GM19025 (cell line): Measurements from ENCODE around the gene PROK1.

ENCODE experiments used
- ATAC-seq: cut with Tn5 transposase; IDR thresholded peaks from one replicate; pipeline ENCODE4 v1.9.1; 2021; ENCODE audit warnings: mild to moderate bottlenecking, low read depth, moderate library complexity; ENCODE audit not compliant: unreplicated experiment

PROK1 gene

DNA sequence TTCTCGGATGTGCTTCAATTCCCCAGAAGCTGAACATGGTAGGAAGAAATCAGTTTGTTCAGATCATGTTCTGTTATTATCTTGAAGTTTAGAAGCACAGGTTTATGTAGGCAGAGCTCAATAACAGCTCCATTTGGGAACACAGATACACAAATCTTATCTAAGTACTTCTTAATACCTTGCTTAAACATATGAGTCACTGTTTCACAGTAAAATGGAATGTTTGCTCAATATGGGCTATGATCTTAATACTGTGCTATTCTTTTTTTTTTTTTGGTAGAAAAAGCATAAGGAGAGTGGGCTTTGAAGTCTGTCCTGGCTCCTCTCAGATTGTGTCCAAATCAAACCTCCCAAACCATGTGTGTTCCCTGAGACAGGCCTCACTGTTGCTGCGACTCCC is 13.4 kb downstream of the PROK1 start:
- ATAC-seq: no peak

DNA sequence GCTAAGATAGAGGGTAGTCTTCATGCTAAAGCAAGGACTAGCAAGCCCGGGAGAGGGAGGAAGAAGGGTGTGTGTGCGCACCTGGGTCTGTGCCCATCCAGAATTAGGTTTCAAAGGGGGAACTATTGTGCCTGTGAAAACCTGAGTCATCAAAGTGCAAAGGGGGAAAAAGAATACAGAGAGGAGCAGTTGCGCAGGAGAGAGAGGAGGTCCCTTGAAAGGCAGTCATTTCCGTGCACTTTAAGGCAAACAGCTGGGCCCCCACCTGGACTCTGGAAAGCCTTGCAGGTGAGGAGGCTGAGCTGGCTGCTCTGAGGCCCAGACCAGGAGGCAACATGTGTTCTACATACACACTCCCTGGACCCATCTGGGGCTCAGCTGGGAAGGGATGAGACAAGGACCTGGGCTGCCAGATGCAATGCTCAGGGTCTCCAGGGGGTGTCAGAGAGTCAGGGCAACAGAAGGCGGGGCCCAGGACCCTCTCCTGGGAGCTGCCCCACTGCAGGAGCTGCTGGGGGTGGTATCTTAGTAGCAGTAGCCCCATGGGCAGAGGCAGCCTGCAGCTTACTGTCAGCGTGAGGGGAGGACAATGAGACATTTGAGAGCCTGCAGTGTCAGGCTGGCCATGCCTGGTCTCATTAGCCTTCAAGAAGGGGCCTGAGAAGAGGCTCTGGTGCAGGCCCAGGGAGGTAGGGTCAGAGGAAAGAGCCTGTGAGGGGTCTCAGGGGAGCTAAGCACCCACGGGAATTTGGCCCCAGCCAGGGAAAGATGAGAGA is 14.3 kb downstream of the PROK1 start:
- ATAC-seq: no peak

DNA sequence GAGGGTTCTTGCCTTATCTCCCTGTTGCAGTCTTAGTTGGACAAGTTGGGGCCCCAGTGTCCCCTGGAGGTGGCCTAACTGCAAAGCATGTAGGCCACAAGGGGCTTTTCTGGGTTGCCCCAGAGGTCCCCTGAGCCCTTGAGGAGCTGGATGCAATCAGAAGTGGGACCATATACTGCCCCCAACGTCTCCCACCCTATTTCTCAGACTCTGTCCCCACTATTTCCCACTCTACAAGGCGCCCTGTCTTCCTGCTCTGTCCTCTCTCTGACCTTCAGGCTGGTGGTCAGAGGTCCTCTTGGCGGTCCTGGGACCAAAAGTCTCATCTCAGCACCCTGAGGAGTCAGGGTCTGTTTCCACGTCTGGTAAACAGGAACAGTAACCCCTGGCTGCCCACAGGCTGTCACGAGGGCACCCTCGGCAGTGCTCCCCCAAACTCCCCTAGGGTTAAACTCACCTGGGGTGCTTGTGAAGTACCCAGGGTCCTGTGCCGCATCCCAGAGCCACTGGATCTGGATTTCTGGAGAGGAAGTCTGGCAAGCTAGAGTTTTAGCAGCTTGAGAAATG is 14.9 kb downstream of the PROK1 start:
- ATAC-seq: no peak

DNA sequence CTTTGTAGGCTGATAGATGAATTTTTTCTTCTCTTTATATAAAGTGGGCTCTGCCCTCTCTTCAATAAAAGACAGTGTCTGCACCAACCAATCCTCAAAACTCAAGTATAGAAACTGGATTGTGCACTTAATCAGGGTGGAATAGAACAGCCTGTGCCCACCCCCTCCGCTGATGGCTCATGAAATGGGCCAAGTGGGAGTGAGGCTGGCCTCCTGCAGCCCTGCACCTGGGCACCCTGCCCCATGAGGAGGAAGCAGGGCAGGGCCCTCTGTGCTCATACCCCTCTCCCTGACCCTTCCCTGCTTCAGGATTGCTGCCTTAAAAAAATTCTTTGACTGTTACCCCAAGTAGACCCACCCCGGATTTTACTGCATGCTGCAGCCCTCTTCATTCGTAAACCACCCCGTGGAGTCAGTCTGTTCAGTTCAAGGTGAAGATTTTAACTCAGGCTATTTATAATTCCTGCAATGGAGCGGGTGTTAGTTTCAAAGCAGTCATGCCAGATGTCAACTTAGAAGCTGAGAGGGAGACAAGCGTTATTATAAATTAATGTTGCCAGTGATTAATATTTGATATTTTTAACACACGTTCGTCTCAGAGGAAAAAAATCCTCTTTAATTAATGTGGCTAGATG is 15.8 kb downstream of the PROK1 start:
- ATAC-seq: no peak

DNA sequence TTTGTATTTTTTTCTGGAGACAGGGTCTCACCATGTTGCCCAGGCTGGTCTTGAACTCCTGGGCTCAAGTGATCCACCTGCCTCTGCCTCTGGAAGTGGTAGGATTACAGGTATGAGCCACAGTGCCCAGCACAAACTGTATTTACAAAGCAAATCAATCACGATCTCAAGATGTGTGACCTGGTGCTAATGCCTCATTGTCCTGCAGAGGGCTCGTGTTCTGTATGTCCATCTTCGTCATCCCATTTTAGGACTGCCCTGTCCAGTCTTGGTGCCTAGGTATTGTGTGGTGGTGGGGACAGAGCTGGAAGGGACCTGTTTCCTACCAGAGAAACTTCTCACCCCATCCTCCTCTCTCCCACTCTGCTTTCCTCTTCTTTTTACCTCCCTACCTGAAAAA is 20.2 kb downstream of the PROK1 start:
- ATAC-seq: no peak

DNA sequence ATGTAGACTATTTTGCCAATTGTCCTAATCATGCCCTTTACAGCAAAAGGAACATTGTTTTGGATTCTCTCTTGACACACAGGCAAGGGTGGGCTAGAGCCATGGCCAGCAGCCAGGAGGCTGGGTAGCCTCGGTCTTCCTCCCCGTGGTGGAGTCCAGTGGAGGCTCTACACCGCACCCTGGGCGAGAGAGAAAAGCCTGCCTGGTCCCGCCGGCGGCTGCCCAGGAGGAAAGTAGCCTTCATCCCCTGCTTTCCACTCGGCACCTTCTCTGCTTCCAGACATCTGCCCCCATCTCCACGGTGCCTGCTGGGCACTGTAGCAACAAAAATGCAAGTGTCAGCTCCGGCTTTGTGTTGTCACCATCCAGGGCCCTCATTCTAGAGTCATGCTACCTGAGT is 21.6 kb downstream of the PROK1 start:
- ATAC-seq: no peak

DNA sequence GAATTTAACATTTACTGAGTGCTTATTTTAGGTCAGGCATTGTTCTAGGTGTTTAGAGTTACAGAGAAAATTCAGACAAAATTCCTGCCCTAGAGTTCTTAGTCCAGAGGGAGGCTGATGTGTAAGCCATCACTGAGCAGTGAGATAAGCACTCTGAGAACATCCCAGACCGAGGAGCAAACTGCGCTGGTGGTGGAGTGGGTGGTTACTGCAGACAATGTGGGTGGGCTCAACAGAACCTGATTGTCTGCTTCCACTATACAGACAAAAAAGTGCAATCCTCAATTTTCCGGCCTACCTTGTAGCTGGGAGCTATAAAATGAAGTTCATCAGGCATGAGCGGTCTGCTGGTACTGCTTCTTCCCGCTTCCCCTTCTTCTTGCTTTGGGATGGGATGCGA is 23.5 kb downstream of the PROK1 start:
- ATAC-seq: no peak

DNA sequence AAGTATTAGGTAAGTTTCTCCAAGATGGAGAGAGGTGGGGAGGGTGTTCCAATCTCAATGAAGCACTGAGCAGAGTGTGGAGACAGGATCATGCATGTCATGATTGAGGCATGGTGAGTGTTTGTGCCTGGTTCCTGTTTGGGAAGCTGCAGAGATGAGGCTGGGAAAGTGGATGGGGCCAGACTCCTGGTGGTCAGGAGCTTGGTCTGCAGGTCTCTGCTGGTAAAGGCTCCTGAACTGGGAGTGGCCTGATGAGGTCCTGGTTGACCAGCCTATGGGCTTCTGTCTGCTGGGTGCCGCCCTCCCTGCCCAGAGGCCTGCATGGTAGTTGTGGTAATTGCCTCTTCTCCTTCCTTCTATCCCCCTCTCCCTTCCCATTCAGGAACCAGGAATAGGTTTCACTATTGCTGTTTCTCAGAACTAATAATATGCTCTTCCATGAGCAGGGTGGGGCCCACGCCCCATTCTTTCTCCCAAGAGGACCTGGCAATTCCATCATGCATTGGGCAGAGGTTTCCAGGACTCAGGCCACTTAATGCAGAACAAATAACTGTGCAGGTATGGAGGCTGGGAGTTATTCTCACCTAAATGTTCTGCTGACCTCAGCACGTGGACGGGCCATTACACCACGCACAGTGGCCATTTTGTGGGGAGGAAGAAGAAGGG is 24.5 kb downstream of the PROK1 start:
- no peak for ATAC-seq

DNA sequence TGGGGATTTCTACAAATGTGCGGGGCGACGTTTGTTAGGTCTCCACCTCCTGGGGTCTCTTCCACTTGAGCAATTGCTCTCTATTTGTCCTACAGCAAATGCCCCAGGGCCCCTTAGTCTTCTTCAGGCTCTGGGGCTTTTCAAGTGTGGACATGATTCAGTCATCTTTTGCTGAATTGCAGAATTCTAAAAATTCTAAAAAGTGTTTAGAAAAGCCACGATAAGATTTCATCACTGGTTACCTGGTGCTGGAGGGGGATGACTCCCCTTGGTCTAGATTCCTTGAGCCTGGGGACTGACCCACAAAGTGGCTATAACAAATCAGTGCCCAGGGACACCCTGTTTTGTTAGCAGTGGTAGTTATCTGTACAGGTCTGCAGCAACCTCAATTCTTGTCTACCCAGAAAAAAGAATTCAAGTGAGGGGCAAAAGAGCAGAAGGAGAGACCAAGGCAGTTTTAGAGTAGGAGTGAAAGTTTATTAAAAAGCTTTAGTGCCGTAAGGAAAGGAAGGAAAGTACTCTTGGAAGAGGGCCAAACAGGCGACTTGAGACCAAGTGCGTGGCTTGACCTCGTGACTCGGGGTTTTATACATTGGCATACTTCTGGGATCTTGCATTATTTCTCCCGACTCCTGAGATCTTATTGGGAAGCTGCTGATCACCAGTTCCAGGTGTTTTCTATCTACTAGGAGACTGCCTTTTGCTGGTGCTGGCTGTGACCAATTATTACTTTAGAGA is 25.2 kb downstream of the PROK1 start:
- no peak for ATAC-seq

DNA sequence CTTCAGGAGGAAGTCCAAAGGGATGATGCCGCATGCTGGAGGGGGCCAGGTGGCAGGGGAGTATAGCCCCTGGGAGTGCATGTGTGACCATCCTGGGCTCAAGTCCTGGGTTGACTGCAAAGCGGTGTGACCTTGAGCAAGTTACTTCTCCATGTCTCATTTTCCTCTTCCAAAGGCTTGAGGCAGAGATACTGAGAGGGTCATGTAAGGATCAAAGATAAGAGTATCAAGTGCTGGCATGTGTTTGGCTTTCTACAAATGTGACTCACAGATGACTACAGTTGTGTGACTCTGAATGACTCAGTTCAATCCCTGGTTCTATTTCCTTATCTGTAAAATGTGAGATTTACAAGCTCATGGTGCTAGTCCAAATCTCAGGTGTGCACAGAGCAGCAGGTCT is 26.1 kb downstream of the PROK1 start:
- no peak for ATAC-seq

DNA sequence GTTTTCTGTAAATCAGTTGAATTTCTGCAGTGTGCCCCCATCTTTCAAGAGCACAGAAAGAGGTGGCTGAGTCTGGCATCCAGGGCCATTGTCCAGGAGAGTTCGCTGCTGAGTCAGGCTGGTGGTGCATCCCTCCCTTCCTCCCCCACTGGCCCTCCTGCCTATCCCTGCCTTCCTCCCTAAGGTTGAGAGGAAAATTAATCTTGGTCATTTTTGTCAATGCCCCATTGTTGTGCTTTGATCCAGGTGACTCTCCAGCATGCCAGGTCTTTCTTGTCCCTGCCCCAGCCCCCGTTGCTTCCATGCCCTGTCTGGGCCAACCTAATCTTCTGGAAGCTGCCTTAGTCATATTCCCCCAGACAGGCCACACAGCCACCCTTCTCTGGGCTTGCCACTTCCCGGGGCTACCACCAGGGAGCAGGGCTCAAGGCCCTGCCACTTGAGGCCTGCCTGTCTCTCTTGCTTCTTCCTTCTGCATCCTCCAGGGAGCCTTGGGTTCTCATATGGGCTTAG is 26.6 kb downstream of the PROK1 start:
- ATAC-seq: no peak

DNA sequence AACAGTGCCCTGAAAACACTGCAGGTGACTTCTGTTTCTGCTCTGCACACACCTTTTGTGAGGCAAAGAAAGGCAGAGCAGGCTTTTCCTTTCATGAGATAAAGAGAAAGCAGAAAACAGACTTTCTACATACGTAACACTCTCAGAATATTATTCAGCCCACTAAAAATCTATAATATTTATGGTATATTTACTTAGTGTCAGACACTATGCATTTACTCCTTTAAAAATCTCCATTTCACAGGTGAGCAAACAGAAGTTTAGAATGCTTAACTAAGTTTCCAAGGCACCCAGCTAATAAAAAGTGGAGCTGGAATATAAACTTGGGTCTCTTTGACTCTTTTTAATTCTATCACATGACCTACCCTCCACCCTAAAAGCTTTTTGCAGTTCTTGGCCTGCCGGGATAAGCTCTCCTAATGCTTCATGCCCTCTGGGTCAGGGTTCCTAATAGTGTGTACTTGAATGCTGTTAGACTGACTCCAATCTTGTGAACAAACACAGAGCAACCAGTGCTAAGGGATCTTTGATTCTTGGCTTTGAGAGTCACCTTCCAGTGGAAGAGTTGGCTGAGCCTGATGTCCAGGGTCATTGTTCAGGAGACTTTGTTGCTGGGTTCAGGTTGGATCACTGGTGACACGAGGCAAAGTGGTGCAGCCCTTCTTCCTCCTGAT is 27.2 kb downstream of the PROK1 start:
- ATAC-seq: no peak

DNA sequence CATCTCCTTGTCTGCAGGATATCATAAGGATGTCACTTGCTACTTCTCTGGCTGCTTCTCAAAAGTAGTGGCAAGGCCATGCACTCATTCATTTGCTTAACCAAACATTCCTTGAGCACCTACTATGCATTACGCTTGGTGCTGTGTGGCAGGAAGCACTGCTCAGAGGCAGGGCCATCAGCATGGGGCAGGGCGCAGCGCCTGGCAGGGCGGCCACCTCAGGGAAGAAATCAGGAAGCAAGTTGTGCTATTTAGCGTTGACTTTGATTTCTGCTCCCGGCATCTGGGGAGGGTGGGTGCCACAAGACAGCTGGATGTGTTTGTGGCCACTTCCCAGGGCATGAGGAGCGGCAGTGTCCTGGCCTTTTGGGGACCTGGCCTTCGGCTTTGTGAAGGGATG is 27.9 kb downstream of the PROK1 start:
- ATAC-seq: no peak

DNA sequence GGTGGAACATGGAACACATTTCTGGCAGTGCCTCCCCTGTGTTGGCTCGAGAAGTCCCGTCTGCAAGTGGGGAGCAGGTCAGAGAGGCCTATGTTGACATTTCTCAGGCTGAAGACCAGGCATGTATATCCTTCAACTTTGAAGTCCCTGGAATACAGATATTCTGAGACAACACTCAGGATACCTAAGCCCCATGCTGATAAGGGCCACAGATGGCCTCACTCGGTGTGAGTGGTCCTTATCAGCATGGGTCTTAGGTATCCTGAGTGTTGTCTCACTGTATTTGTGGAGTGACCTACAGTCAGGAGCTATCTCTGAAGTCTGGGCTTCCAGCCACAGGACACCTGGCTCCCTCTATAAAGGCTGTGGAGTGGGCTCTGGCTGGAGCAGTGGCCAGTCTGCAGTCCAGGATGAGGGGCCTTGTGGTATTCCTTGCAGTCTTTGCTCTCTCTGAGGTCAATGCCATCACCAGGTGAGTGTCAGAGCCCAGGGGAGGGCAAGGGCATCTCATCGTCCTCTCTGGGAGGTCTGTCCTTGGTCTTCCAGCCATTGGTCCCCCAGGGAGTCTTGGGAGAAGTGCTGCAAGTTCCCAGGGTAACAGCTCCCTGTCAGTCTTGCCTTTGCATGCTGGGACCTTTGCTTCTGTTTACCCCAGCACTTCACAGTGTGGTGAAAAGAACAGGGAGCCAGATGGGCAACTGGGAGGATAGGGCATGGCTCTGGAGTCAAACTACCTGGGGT is 29.6 kb downstream of the PROK1 start:
- no peak for ATAC-seq

DNA sequence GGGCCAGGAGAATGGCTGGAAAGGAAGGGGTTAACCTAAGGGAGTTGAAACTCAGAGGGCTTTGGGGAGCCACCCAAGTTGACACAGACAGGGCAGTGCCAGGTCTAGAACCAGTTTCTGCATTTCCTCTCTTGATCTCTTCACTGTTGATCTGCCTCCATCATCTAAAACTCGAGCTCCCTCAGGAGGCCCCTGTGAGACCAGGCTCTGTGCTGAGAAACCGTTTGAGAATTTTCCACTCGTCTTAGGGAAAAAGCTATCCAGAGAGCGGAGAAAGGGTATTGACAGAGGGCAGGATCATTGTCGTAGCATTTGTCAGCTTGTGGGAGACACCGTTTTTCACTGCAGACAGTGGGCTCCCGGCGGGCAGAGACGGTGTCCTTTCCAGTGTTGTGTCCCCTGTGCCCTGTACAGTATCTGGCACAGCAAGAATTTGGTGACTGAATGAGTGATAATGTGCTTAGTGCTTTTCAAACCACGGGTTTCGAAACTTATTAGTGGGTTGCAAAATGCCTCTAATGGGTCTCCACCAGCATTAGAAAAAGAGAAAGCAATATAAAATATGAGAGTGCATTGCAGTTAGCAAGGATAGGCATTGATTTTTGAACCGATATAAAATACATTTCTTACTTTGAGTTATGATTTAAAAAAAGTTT is 31.1 kb downstream of the PROK1 start:
- ATAC-seq: no peak

DNA sequence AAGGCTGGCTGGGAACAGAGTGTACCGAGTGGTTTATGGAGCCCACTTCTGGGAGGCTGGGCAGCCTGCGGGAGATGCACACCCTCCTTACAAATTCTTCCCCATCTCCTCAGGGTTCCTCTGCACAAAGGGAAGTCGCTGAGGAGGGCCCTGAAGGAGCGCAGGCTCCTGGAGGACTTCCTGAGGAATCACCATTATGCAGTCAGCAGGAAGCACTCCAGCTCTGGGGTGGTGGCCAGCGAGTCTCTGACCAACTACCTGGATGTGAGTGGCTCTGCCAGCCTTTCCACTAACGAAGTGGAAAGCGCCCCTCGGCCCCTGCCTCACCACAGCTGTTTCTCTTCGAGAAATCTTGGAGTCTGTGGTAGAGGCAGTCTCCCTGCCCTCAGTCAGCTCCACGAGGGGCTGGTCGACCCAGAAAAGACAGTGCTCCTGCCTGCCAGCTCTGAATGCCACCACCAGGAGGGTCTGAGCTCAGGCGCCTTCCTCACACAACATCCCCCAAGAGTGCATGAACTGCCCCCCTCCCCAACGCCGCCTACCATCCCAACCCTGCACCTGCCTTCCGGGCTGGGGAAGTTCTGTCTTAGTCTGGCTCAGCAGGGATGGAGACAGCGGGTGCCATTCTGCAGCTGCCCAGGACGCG is 31.8 kb downstream of the PROK1 start:
- ATAC-seq: no peak

DNA sequence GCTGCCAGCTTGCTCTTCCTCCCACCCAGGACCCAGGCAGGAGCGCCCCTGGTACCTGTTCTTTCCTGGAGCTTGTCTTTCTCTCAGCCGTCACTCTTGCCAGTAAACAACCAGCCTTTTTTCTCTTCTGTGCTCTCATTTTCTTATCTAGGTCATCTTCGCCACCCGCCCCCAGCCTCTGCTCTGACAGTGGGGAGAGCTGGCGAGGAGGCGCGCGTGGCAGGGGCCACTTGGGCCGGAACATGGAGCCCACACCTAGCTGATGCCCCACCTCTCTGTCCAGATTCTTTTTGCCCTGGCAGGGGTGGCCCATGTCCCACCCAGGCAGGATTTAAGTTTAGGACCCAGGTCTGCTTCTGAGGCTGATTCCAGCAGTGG is 32.3 kb downstream of the PROK1 start:
- no peak for ATAC-seq

DNA sequence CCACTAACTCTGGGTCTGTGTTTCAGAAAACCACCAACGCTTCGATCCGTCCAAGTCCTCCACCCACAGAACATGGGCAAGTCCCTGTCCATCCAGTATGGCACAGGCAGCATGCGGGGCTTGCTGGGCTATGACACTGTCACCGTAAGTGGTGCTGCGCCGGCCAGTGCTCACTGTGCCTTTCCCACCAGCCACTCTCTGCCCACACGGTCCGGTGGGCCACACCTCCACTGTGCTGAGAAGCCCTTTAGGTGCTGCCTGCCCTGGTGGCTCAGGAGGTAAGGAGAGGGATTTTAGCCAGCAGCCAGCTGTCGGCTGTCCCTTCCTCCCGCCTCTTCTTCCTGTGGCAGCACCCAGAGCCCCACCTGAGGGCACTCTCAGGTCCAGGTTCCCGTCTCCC is 33.9 kb downstream of the PROK1 start:
- ATAC-seq: no peak
